ENCODE measurements around the gene TLX2. TPM values are rescaled to one million over a fixed set of nuclear protein-coding genes. Genes with fewer than 3 reads are reported as not detected.

TLX2 gene
- total RNA-seq, 4 donors from 2014 or later, result not detected

DNA sequence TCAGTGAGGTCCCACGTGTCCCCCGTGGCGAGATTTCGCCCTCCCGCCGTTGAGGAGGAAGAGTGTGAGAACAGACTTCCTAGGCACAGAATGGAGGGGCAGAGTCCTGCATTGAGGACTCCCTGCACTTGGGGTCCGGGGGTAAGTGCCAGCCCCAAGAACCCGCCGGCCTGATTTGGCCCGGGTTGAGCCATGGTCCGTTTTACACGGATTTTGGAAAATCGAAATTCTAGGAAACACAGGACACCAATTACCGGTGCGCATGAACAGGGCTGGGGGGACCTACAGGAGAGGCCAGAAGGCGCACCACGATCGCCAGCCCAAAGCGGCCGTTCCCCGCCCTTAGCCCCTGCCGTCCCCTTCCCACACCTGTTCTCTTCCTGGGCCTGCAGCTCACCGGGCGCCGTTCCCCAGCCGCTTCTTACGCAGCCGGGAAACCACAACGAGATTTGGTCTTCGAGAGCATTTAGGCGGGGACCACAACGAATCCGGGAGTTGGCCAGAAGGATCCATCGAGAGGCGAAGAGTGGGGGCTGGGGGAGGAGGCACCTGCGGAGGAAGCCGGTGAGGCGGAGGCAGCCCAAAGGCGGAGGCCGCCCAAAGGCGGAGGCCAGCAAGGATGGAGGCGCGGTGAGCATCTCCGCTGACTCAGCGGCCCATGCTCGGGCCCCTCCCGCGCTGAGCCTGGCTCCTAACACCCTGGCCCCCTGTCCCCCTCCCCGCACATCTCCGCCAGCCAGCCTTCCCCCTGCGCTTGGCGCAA lies 464 bp upstream of the TLX2 start:
- intact Hi-C loops (cut with DNase I), result no loop called here
- TF ChIP-seq POLR2A (IDR thresholded peaks at IDR 0.05) (no peak), CTCF (IDR thresholded peaks at IDR 0.05) (no peak)
- peaks cover 14 to 39% (median 29%) of the 10 kb centered on the region in 3 donors for H3K4me1 ChIP-seq
- no peak for DNase-seq
- no peak overlapping the region for H3K27ac ChIP-seq
- peak overlapping the region in 1 of 4 donors; percentile 60 for H3K4me3 ChIP-seq
- no peaks in the 10 kb centered on the region for H3K36me3 ChIP-seq
- peaks cover 41 to 98% (median 48%) of the 10 kb centered on the region in 4 donors for H3K27me3 ChIP-seq
- 5 to 13% methylated on average over 3 to 30 of the region's 52 CpGs for WGBS, 2 donors
- no peaks in the 10 kb centered on the region for H3K9me3 ChIP-seq

DNA sequence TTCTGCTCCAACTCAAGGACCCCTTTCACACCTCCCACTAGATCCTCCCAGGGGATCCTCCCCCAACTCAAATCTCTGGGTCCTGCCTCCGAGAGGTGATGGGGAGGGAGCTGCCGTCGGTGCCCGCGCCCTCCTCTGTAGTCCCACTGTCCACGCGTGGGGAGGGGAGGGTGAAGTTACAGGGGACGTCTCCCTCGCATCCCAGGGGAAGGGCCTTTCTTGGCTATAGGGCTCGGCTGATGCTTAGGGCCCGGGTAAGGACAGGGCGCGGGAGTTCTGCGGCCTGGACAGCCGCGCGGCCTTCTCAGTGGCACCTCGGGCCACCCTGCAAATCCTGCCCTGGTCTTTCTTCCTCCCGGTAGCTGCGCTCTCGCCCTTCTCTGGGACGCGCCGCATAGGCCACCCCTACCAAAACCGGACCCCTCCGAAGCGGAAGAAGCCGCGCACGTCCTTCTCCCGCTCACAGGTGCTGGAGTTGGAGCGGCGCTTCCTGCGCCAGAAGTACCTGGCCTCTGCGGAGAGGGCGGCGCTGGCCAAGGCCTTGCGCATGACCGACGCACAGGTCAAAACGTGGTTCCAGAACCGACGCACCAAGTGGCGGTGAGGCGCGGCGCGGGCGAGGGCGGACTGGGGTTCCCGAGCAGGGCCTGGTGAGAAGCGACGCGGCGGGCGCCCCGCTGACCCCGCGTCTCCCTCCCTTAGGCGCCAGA lies 1.2 kb downstream of the TLX2 start:
- intact Hi-C loops (cut with DNase I), result no loop called here

DNA sequence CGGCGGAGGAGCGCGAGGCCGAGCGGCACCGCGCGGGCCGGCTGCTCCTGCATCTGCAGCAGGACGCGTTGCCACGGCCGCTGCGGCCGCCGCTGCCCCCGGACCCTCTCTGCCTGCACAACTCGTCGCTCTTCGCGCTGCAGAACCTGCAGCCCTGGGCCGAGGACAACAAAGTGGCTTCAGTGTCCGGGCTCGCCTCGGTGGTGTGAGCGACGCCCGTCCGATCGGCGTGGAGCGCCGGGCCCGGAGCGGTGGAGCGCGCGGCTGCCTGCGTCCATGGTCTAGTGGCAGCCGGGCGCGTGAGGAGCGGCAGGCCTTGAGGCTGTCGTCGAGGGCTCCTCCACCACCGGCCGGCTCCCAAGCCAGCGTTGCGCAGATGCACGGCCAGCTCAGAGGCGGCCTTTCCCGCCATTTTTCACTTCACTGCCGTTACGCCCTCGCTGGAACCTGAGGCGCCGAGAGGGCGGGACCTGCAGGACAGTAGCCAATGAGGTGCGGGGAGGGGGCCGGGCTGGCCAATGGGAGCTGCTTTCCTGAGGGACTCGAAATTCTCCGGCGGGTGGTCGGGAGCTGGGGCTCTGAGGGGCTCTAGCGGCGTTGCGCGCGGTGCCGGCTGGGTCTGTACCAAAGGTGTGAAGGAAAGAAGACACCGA lies 1.9 kb downstream of the TLX2 start:
- Histone ChIP-seq H3K27ac (no peak overlapping the region), H3K4me3 (peak overlapping the region in 3 of 4 donors; percentile 20 to 60 (median 43)), H3K27me3 (peaks cover 41 to 98% (median 48%) of the 10 kb centered on the region in 4 donors), H3K4me1 (peaks cover 14 to 39% (median 29%) of the 10 kb centered on the region in 3 donors), H3K9me3 (no peaks in the 10 kb centered on the region), H3K36me3 (no peaks in the 10 kb centered on the region)
- 5 to 13% methylated on average over 6 to 8 of the region's 72 CpGs for WGBS, 2 donors
- DNase-seq, result no peak
- intact Hi-C loops (cut with DNase I), result no loop called here
- TF ChIP-seq POLR2A (IDR thresholded peaks at IDR 0.05) (no peak), CTCF (IDR thresholded peaks at IDR 0.05) (no peak)

More for the DNA sequence above, 1.2 kb downstream of the TLX2 start:
- peaks cover 14 to 39% (median 29%) of the 10 kb centered on the region in 3 donors for H3K4me1 ChIP-seq
- no peak for DNase-seq
- no peaks in the 10 kb centered on the region for H3K36me3 ChIP-seq
- H3K9me3 ChIP-seq, result no peaks in the 10 kb centered on the region
- H3K4me3 ChIP-seq, result peak overlapping the region in 2 of 4 donors; percentile 43 to 60
- no peak overlapping the region for H3K27ac ChIP-seq
- WGBS, 2 donors, result 20 to 27% methylated on average over 3 to 4 of the region's 60 CpGs
- TF ChIP-seq CTCF (IDR thresholded peaks at IDR 0.05), result no peak
- no peak for TF ChIP-seq POLR2A (IDR thresholded peaks at IDR 0.05)
- peaks cover 41 to 100% (median 48%) of the 10 kb centered on the region in 4 donors for H3K27me3 ChIP-seq

DNA sequence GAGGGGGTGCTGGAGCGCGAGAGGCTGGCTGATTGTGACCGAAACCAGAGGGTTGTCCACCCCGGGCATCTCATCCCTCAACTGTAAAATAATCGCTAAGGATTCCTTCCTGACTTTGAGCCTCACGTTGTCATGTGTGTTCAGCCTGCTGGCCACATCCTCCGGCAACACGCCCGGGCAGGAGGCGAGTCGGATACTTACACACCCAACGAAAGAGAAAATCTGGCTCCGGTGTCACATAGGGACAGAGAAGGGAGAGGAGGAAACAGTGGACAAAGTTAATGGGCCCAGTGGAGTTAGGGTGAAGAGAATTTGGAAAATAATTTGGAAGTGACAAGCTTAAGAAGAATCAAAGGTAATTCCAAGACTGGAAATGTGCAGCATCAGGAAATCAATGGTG lies 2.4 kb downstream of the TLX2 start:
- H3K27me3 ChIP-seq, result peaks cover 41 to 96% (median 45%) of the 10 kb centered on the region in 4 donors
- H3K4me1 ChIP-seq, result peaks cover 14 to 39% (median 29%) of the 10 kb centered on the region in 3 donors
- peak overlapping the region in 2 of 4 donors; percentile 43 to 60 for H3K4me3 ChIP-seq
- WGBS, 2 donors, result 66 to 70% methylated on average over 4 to 11 of the region's 13 CpGs
- intact Hi-C loops (cut with DNase I), result no loop called here
- H3K36me3 ChIP-seq, result no peaks in the 10 kb centered on the region
- H3K27ac ChIP-seq, result no peak overlapping the region
- no peak for TF ChIP-seq POLR2A (IDR thresholded peaks at IDR 0.05)
- TF ChIP-seq CTCF (IDR thresholded peaks at IDR 0.05), result no peak
- no peaks in the 10 kb centered on the region for H3K9me3 ChIP-seq
- DNase-seq, result no peak
